Mesangial cell (primary cell): Measurements from ENCODE around the gene RAG1. TPM values are rescaled to one million over a fixed set of nuclear protein-coding genes. Genes with fewer than 3 reads are reported as not detected.

Experiments
- total RNA-seq: library from RNA; depleted of rRNA; stranded (reverse); fragments of >200 nt; gene quantifications from 2 replicates; pipeline ENCODE4 v1.2.3, GENCODE V29; 2015

Gene RAG1
- 1.3 TPM in 2 replicates for total RNA-seq

DNA sequence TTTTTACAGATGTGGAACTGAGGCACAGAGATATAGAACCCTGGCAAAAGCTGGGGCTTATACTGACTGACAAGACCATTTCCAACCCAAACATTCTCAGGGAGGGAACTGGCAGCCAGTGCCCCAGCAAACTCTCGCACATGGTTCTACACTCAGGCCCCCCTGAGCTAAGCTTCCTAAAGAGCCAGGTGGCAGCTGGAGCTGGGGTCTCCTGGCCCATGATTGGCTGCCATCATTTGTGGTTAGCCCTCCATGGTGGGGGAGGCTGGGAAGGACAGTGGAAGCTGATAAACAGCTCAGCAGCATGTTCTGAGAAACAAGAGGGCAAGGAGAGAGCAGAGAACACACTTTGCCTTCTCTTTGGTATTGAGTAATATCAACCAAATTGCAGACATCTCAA, at the start of gene RAG1:
TSS of gene RAG1 (plus strand) at position 314 of the 400 bp plus-strand sequence. CDS start 5,298 bp downstream, outside the sequence.

DNA sequence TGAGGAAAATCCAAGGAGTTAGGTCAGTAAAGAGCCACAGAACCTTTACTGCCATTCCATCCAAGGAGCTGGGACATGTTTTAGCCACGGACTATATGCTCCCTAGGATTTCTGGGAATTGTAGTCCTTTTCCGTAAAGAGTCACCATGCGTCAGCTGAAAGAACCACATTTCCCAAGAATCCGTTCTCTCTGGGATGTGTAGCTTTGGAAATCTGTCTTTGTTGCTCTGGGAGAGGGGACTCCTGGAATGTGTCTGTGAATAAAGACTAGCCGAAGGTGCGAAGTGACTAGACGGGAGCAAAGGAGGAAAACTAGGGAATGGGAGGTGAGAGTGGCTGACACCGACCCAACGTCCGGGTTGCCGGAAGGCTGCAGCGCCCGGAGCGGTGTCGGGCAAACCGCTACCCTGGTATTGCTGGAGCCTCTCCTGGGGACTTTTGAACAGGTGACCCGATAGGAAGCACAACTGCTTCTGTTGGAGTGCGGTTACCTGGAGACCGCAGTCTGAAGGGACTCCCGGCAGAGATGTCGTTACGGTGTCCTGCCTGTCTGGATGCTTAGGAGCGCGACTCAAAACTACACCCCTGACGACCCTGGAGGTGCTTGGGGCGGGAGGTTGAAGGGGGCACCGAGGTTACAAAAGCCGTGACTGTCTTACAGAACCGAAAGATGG, 26.6 kb downstream of the RAG1 start, which contains the start of gene IFTAP:
TSS of gene IFTAP (plus strand) at position 187 of the 674 bp plus-strand sequence. CDS start 15,602 bp downstream, outside the sequence.

DNA sequence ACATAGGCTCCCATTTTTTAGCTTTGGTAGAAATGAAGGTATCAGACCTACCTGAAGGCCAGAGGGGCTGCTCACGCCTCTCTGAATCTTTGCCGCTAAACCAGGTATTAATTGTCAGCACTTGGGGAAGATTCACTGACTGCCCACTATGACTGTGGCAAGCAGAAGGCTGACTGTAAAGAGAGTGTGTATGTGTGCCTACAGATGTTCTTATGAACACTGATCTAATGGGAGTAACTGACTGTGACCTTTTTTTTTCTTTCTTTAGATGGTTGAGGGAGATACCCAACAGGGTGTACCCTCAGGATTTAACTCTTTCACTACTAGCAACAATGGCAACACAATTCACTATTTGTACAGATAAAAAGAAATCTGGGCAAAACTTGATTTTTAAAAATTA, 30.2 kb downstream of the RAG1 start, which contains the start of gene RAG2:
TSS of gene RAG2 (minus strand) at position 186 of the 400 bp plus-strand sequence. CDS start 4,068 bp downstream, outside the sequence.

Other genes starting within 250 kb of the RAG1 start
- gene TRAF6, start 57.7 kb upstream of the RAG1 start, total RNA-seq = 5.2 and 8.4 TPM in 2 replicates
- 10.9 and 11.5 TPM in 2 replicates for gene IFTAP, start 26.5 kb downstream of the RAG1 start, total RNA-seq
- not detected in 2 replicates for gene RAG2, start 30.2 kb downstream of the RAG1 start, total RNA-seq